GM12878 (cell line): ENCODE measurements around the gene CXCL17. TPM values are rescaled to one million over a fixed set of nuclear protein-coding genes. Genes with fewer than 3 reads are reported as not detected.

Source experiments
- ATAC-seq: fragments of 200-7000 bp; cut with Tn5 transposase; 3 replicates; pipeline ENCODE4 v1.9.1; 2020; ENCODE audit warnings: mild to moderate bottlenecking, moderate library complexity
- BruUV-seq: library from RNA; stranded (reverse); fragments of 400-500 nt; replicated peaks from 2 replicates; lab custom pipeline; 2021; lab: Mats Ljungman, UMichigan
- CTCF ChIA-PET: fragments of 300-600 bp; sonication (Branson Sonifier 250); formaldehyde crosslinking; extraction: SDS; loops from one replicate; lab custom pipeline; 2021; ENCODE audit warnings: inconsistent platforms; lab: Yijun Ruan, JAX
- POLR2A ChIA-PET: fragments of 350-600 bp; formaldehyde crosslinking; extraction: SDS; loops from one replicate; lab custom pipeline; 2021; ENCODE audit warnings: inconsistent platforms; lab: Charles Lee
- RAD21 ChIA-PET: fragments of 300-600 bp; sonication (Branson Sonifier 250); formaldehyde crosslinking; loops from one replicate; lab custom pipeline; 2023; ENCODE audit warnings: antibody characterized with exemption; ENCODE audit not compliant: unreplicated experiment; lab: Charles Lee
- SMC1A ChIA-PET: fragments of 300-600 bp; sonication (Branson Sonifier 250); formaldehyde crosslinking; loops from one replicate; lab custom pipeline; 2023; ENCODE audit not compliant: unreplicated experiment, uncharacterized antibody; lab: Charles Lee
- DNase-seq: peaks from one replicate; pipeline ENCODE4 v3.0.0-alpha.2; 2011; ENCODE audit warnings: low read depth, low spot score
- FAIRE-seq: peaks from 3 replicates; lab custom pipeline; 2011; peaks lifted over from hg19 to GRCh38; lab: Jason Lieb, UNC
- H2AFZ ChIP-seq: 2 replicates; pipeline ENCODE4 v1.6.0; 2011; ENCODE audit warnings: low read depth, low read length, control low read depth; ENCODE audit not compliant: control insufficient read depth
- H3K27ac ChIP-seq: 2 replicates; pipeline ENCODE4 v1.5.1; 2011; ENCODE audit warnings: control low read depth; ENCODE audit not compliant: control insufficient read depth, insufficient read depth
- H3K27me3 ChIP-seq, 2 experiments: replicated peaks in 1 of 2; 2 replicates each; pipeline versions ENCODE4 v1.6.0 to v1.6.1; 2011; ENCODE audit warnings: low read length in 1 of 2; ENCODE audit not compliant: control insufficient read depth in 2 of 2, insufficient read depth in 2 of 2
- H3K36me3 ChIP-seq, 2 experiments: 2 replicates each; pipeline ENCODE4 v1.5.1; 2011; ENCODE audit warnings: low read length in 1 of 2; ENCODE audit not compliant: control insufficient read depth in 2 of 2, insufficient read depth in 2 of 2
- H3K4me1 ChIP-seq: 2 replicates; pipeline ENCODE4 v1.6.1; 2011; ENCODE audit warnings: mild to moderate bottlenecking, low read length, moderate library complexity, mixed read lengths; ENCODE audit not compliant: control insufficient read depth, insufficient read depth
- H3K4me2 ChIP-seq: 2 replicates; pipeline ENCODE4 v1.6.0; 2011; ENCODE audit warnings: control low read depth; ENCODE audit not compliant: control insufficient read depth, insufficient read depth
- H3K4me3 ChIP-seq: fragments of 200-600 bp; sonication (generic); 2 replicates; pipeline ENCODE4 v1.5.1; 2016
- H3K79me2 ChIP-seq: 2 replicates; pipeline ENCODE4 v1.6.0; 2011; ENCODE audit warnings: low read length; ENCODE audit not compliant: control insufficient read depth, insufficient read depth
- H3K9ac ChIP-seq: 2 replicates; pipeline ENCODE4 v1.8.0; 2011; ENCODE audit warnings: low read length, control low read depth, mixed read lengths; ENCODE audit not compliant: control insufficient read depth, insufficient read depth
- H3K9me3 ChIP-seq: replicated peaks from 3 replicates; pipeline ENCODE4 v1.5.1; 2011; ENCODE audit warnings: mild to moderate bottlenecking, low read length; ENCODE audit not compliant: control insufficient read depth, insufficient read depth
- H4K20me1 ChIP-seq: 2 replicates; pipeline ENCODE4 v1.6.0; 2011; ENCODE audit not compliant: control insufficient read depth, insufficient read depth
- BCL3 ChIP-seq: IDR thresholded peaks from 2 replicates; pipeline ENCODE4 v1.6.1; 2011; ENCODE audit warnings: borderline replicate concordance, low read depth, mild to moderate bottlenecking, moderate library complexity, low read length; ENCODE audit not compliant: insufficient read depth, poor library complexity, severe bottlenecking
- CHD1 ChIP-seq: IDR thresholded peaks from 2 replicates; pipeline ENCODE4 v1.6.1; 2012; ENCODE audit warnings: low read depth, low read length, improper control_type of control experiment
- LARP7 ChIP-seq: fragments of 450-650 bp; IDR thresholded peaks from 2 replicates; pipeline ENCODE4 v1.6.1; 2017; ENCODE audit warnings: mild to moderate bottlenecking
- MEF2B ChIP-seq: fragments of 450-650 bp; IDR thresholded peaks from 2 replicates; pipeline ENCODE4 v1.6.1; 2018; ENCODE audit warnings: mild to moderate bottlenecking, moderate library complexity; ENCODE audit not compliant: partially characterized antibody, poor library complexity, severe bottlenecking
- RUNX3 ChIP-seq: IDR thresholded peaks from 2 replicates; pipeline ENCODE4 v1.6.1; 2012; ENCODE audit warnings: low read length, inconsistent platforms
- WGBS: methylation state at CpG from one replicate; pipeline ENCODE4 v1.1.6; 2016; ENCODE audit warnings: low lambda C conversion rate; ENCODE audit not compliant: insufficient replicate concordance, insufficient coverage; ENCODE audit errors: missing lambda C conversion rate; 5-methylcytosine and 5-hydroxymethylcytosine counted together
- in situ Hi-C: fragments of 300-500 bp; cut with MboI; formaldehyde crosslinking; loops from 9 replicates; pipeline ENCODE4 v1.14.3; 2018; ENCODE audit warnings: mixed read lengths
- intact Hi-C: fragments of 100-400 bp; cut with micrococcal nuclease; formaldehyde crosslinking; loops from one replicate; pipeline ENCODE4 v1.14.2; 2022; ENCODE audit not compliant: unreplicated experiment
- polyA plus RNA-seq, 11 experiments: library from polyadenylated mRNA; depleted of rRNA in 4 of 11; unstranded in 6 of 11; stranded (reverse) in 5 of 11; fragments of >200 nt; fragmentation: Nextera tagmentation in 4 of 11; fragmentation: Illumina TruSeq in 1 of 11; extraction: Ambion mirVana in 4 of 11; extraction: Trizol in 1 of 11; gene quantifications; 1 replicate in 1 of 11; 2 replicates in 10 of 11; pipeline versions ENCODE4 v1.2.1 to v1.2.3, GENCODE V29; 2011 to 2016; ENCODE audit warnings: inconsistent platforms in 2 of 11, missing spikeins in 2 of 11, low read depth in 1 of 11
- total RNA-seq, 4 experiments: library from RNA; depleted of rRNA in 3 of 4; stranded (reverse); fragments of >200 nt in 3 of 4; fragmentation: Illumina TruSeq in 1 of 4; extraction: Trizol in 1 of 4; gene quantifications; 2 replicates each; pipeline versions ENCODE4 v1.2.1 to v1.2.3, GENCODE V29; 2013 to 2021

The CXCL17 gene
- total and polyA plus RNA-seq, 10 of the 15 experiments (the other 5 are each of a cell fraction or from before 2014, with no cell fraction given) = 0.13 to 0.24 (median 0.15) TPM; not detected in 7

GRCh38 chr19:42480335-42481095 lies 37.8 kb upstream of the CXCL17 start:
- FAIRE-seq = peak; percentile 41
- Histone ChIP-seq H3K9ac (no peak overlapping the region), H3K79me2 (no peaks in the 10 kb centered on the region), H3K4me1 (no peaks in the 10 kb centered on the region), H4K20me1 (no peaks in the 10 kb centered on the region), H3K27ac (no peak overlapping the region), H3K4me3 (no peak overlapping the region), H2AFZ (no peak overlapping the region), H3K9me3 (no peaks in the 10 kb centered on the region), H3K36me3 (no peaks in the 10 kb centered on the region), H3K4me2 (no peak overlapping the region), H3K27me3 (no peaks in the 10 kb centered on the region)
- ChIA-PET SMC1A (no interaction called here), CTCF (interaction anchor here (1.6 to 2.4 kb wide), 2 partner anchors 14 to 49 kb away, joined by 6 to 8 read pairs; no protein-coding TSS in a partner anchor), RAD21 (no interaction called here), POLR2A (no interaction called here)
- in situ Hi-C loops = no loop called here
- intact Hi-C loops = no loop called here
- TF ChIP-seq MEF2B (no peak), RUNX3 (peak; percentile 22; the same call in 1 of the 2 replicates), LARP7 (no peak), CHD1 (no peak), BCL3 (no peak)
- WGBS = 17% methylated on average over 7 of the region's 7 CpGs
- BruUV-seq = no TSS peak
- DNase-seq = no peak
- no peak for ATAC-seq
